Endodermal cell (in vitro differentiated cells): Measurements from ENCODE around the gene SMIM12. TPM values are rescaled to one million over a fixed set of nuclear protein-coding genes. Genes with fewer than 3 reads are reported as not detected.
A peak's percentile ranks its signal among the peaks of the same experiment; 100 is the strongest.

Experiments used
- DNase-seq: peaks from one replicate; pipeline ENCODE4 v3.0.0-alpha.2; 2017
- H3K27ac ChIP-seq: 2 replicates; pipeline ENCODE4 v1.5.1; 2013; ENCODE audit warnings: mild to moderate bottlenecking, low read depth, low read length, moderate library complexity
- H3K27me3 ChIP-seq: 2 replicates; pipeline ENCODE4 v1.6.1; 2013; ENCODE audit warnings: mild to moderate bottlenecking, low read length, moderate library complexity; ENCODE audit not compliant: insufficient read depth, control insufficient read depth, poor library complexity, severe bottlenecking
- H3K36me3 ChIP-seq: 2 replicates; pipeline ENCODE4 v1.7.0; 2013; ENCODE audit warnings: mild to moderate bottlenecking, low read length, moderate library complexity; ENCODE audit not compliant: control insufficient read depth, insufficient read depth
- H3K4me1 ChIP-seq: one replicate; pipeline ENCODE4 v1.7.0; 2013; ENCODE audit warnings: low read length; ENCODE audit not compliant: control insufficient read depth, insufficient read depth
- H3K4me3 ChIP-seq: 2 replicates; pipeline ENCODE4 v1.5.1; 2013; ENCODE audit warnings: mild to moderate bottlenecking, low read length, moderate library complexity
- H3K9ac ChIP-seq: 2 replicates; pipeline ENCODE4 v1.6.1; 2013; ENCODE audit warnings: mild to moderate bottlenecking, low read length, moderate library complexity; ENCODE audit not compliant: poor library complexity, severe bottlenecking; ENCODE audit errors: extremely low read depth
- H3K9me3 ChIP-seq: 2 replicates; pipeline ENCODE4 v1.6.1; 2013; ENCODE audit warnings: mild to moderate bottlenecking, low read length, moderate library complexity; ENCODE audit not compliant: control insufficient read depth
- H3K27ac Mint-ChIP-seq: 2 replicates; pipeline ENCODE4 v1.8.0; 2020; ENCODE audit warnings: mixed read lengths
- H3K27me3 Mint-ChIP-seq: 2 replicates; pipeline ENCODE4 v1.8.0; 2021; ENCODE audit warnings: mild to moderate bottlenecking, mixed read lengths; ENCODE audit not compliant: insufficient read depth
- H3K36me3 Mint-ChIP-seq: 2 replicates; pipeline ENCODE4 v1.8.0; 2020; ENCODE audit warnings: low read depth, mixed read lengths
- H3K4me1 Mint-ChIP-seq: 2 replicates; pipeline ENCODE4 v1.8.0; 2020; ENCODE audit warnings: mixed read lengths
- H3K4me3 Mint-ChIP-seq: 2 replicates; pipeline ENCODE4 v1.8.0; 2020; ENCODE audit warnings: mild to moderate bottlenecking, moderate library complexity, mixed read lengths
- H3K9me3 Mint-ChIP-seq: 2 replicates; pipeline ENCODE4 v1.8.0; 2020; ENCODE audit warnings: mild to moderate bottlenecking, mixed read lengths
- CTCF ChIP-seq: fragments of 200-600 bp; sonication (generic); conservative IDR thresholded peaks from 2 replicates; pipeline ENCODE4 v1.5.0; 2021; ENCODE audit warnings: antibody characterized with exemption, mild to moderate bottlenecking
- WGBS, 2 experiments: methylation state at CpG; one replicate each; pipeline versions ENCODE4 v1.1.5 to v1.1.7; 2013; ENCODE audit warnings: missing lambda C conversion rate in 2 of 2, mixed read lengths in 1 of 2; ENCODE audit not compliant: insufficient coverage in 1 of 2, insufficient read length in 1 of 2; 5-methylcytosine and 5-hydroxymethylcytosine counted together
- total RNA-seq, 2 donors: library from RNA; stranded (reverse); fragmentation: NEBNext Ultra II Directional in 1 of 2; extraction: Animal tissue kit (Norgen Biotek cat#: 25700) in 1 of 2; gene quantifications; 2 replicates in 1 of 2; 3 replicates in 1 of 2; pipeline ENCODE4 v1.2.1, GENCODE V29; 2021

SMIM12 gene
- total RNA-seq, 2 donors from 2014 or later: 43.0 to 47.6 TPM

- no peak for TF ChIP-seq CTCF
- 78 to 88% methylated on average over 4 to 5 of the region's 6 CpGs for WGBS, 2 experiments
- H3K9me3 ChIP-seq: no peaks in the 10 kb centered on the region
- H3K4me3 Mint-ChIP-seq: no peak overlapping the region
- peaks cover 28% of the 10 kb centered on the region for H3K36me3 Mint-ChIP-seq
- H3K9me3 Mint-ChIP-seq: no peaks in the 10 kb centered on the region
- peaks cover 56% of the 10 kb centered on the region for H3K4me1 Mint-ChIP-seq
- H3K9ac ChIP-seq: no peak overlapping the region
- H3K4me3 ChIP-seq: no peak overlapping the region
- peaks cover 25% of the 10 kb centered on the region for H3K4me1 ChIP-seq
- peaks cover 40% of the 10 kb centered on the region for H3K36me3 ChIP-seq
- no peaks in the 10 kb centered on the region for H3K27me3 Mint-ChIP-seq
- no peak for DNase-seq
- H3K27me3 ChIP-seq: no peaks in the 10 kb centered on the region
- no peak overlapping the region for H3K27ac ChIP-seq
- no peak overlapping the region for H3K27ac Mint-ChIP-seq
These were observed 9.2 kb downstream of the SMIM12 start for GRCh38 chr1:34850382-34850781.

GRCh38 chr1:34847094-34847493 is 12.5 kb downstream of the SMIM12 start:
- H3K36me3 Mint-ChIP-seq: peaks cover 11% of the 10 kb centered on the region
- peaks cover 82% of the 10 kb centered on the region for H3K4me1 Mint-ChIP-seq
- H3K9me3 Mint-ChIP-seq: no peaks in the 10 kb centered on the region
- Histone ChIP-seq H3K9me3 (no peaks in the 10 kb centered on the region), H3K36me3 (peaks cover 22% of the 10 kb centered on the region), H3K4me1 (peaks cover 55% of the 10 kb centered on the region), H3K4me3 (no peak overlapping the region), H3K27ac (peak overlapping the region; percentile 79), H3K27me3 (no peaks in the 10 kb centered on the region), H3K9ac (no peak overlapping the region)
- peak overlapping the region; percentile 64 for H3K27ac Mint-ChIP-seq
- H3K4me3 Mint-ChIP-seq: no peak overlapping the region
- 71 to 78% methylated on average over 4 to 7 of the region's 7 CpGs for WGBS, 2 experiments
- DNase-seq: no peak
- no peak for TF ChIP-seq CTCF
- H3K27me3 Mint-ChIP-seq: no peaks in the 10 kb centered on the region

GRCh38 chr1:34846265-34846664 is 13.3 kb downstream of the SMIM12 start:
- Mint-ChIP-seq H3K4me1 (peaks cover 80% of the 10 kb centered on the region), H3K27me3 (no peaks in the 10 kb centered on the region), H3K9me3 (no peaks in the 10 kb centered on the region), H3K4me3 (no peak overlapping the region), H3K27ac (peak overlapping the region; percentile 64), H3K36me3 (peaks cover 11% of the 10 kb centered on the region)
- peaks cover 15% of the 10 kb centered on the region for H3K36me3 ChIP-seq
- no peaks in the 10 kb centered on the region for H3K27me3 ChIP-seq
- 74% methylated on average over 2 of the region's 2 CpGs; no CpG with 5 or more reads in 1 of the 2 experiments for WGBS, 2 experiments
- H3K4me3 ChIP-seq: no peak overlapping the region
- no peak for DNase-seq
- no peak for TF ChIP-seq CTCF
- peaks cover 55% of the 10 kb centered on the region for H3K4me1 ChIP-seq
- no peaks in the 10 kb centered on the region for H3K9me3 ChIP-seq
- no peak overlapping the region for H3K9ac ChIP-seq
- peak overlapping the region; percentile 79 for H3K27ac ChIP-seq
